Mucosa of stomach (tissue), 1 donor: ENCODE measurements around the gene TMEM151A.

Experiments used
- H3K27me3 ChIP-seq: one replicate; pipeline ENCODE4 v1.7.0; 2013; ENCODE audit warnings: mild to moderate bottlenecking, low read length; ENCODE audit not compliant: control insufficient read depth, insufficient read depth
- H3K36me3 ChIP-seq: one replicate; pipeline ENCODE4 v1.7.0; 2013; ENCODE audit warnings: low read length; ENCODE audit not compliant: control insufficient read depth, insufficient read depth
- H3K4me1 ChIP-seq: one replicate; pipeline ENCODE4 v1.7.0; 2013; ENCODE audit warnings: mild to moderate bottlenecking, low read length; ENCODE audit not compliant: control insufficient read depth, insufficient read depth
- H3K4me3 ChIP-seq: one replicate; pipeline ENCODE4 v1.7.0; 2013; ENCODE audit warnings: low read length
- H3K9ac ChIP-seq: one replicate; pipeline ENCODE4 v1.7.0; 2013; ENCODE audit warnings: mild to moderate bottlenecking, low read length, moderate library complexity
- H3K9me3 ChIP-seq: one replicate; pipeline ENCODE4 v1.7.0; 2013; ENCODE audit warnings: mild to moderate bottlenecking, low read length, moderate library complexity; ENCODE audit not compliant: control insufficient read depth
- donor health status: Pancreatic carcinoma.

The TMEM151A gene

GRCh38 chr11:66325263-66325671 is 33.6 kb downstream of the TMEM151A start:
- H3K9ac ChIP-seq: no peak overlapping the region
- H3K4me1 ChIP-seq: peaks cover 15% of the 10 kb centered on the region
- H3K9me3 ChIP-seq: no peaks in the 10 kb centered on the region
- no peaks in the 10 kb centered on the region for H3K27me3 ChIP-seq
- H3K36me3 ChIP-seq: no peaks in the 10 kb centered on the region
- H3K4me3 ChIP-seq: no peak overlapping the region

- no peaks in the 10 kb centered on the region for H3K27me3 ChIP-seq
- H3K9ac ChIP-seq: no peak overlapping the region
- no peaks in the 10 kb centered on the region for H3K36me3 ChIP-seq
- no peaks in the 10 kb centered on the region for H3K9me3 ChIP-seq
- H3K4me3 ChIP-seq: no peak overlapping the region
- peaks cover 15% of the 10 kb centered on the region for H3K4me1 ChIP-seq
Measured at GRCh38 chr11:66326261-66327111, 34.8 kb downstream of the TMEM151A start.

- no peak overlapping the region for H3K9ac ChIP-seq
- no peak overlapping the region for H3K4me3 ChIP-seq
- no peaks in the 10 kb centered on the region for H3K36me3 ChIP-seq
- H3K27me3 ChIP-seq: no peaks in the 10 kb centered on the region
- no peaks in the 10 kb centered on the region for H3K9me3 ChIP-seq
- peaks cover 15% of the 10 kb centered on the region for H3K4me1 ChIP-seq
Measured at GRCh38 chr11:66327171-66328030, 35.7 kb downstream of the TMEM151A start.

GRCh38 chr11:66328031-66328301 is 36.3 kb downstream of the TMEM151A start:
- no peak overlapping the region for H3K4me3 ChIP-seq
- no peak overlapping the region for H3K9ac ChIP-seq
- peaks cover 15% of the 10 kb centered on the region for H3K4me1 ChIP-seq
- no peaks in the 10 kb centered on the region for H3K27me3 ChIP-seq
- no peaks in the 10 kb centered on the region for H3K36me3 ChIP-seq
- H3K9me3 ChIP-seq: no peaks in the 10 kb centered on the region

GRCh38 chr11:66328302-66329144 is 36.8 kb downstream of the TMEM151A start:
- Histone ChIP-seq H3K9me3 (no peaks in the 10 kb centered on the region), H3K4me3 (no peak overlapping the region), H3K4me1 (peaks cover 15% of the 10 kb centered on the region), H3K9ac (peak overlapping the region; percentile 37), H3K36me3 (no peaks in the 10 kb centered on the region), H3K27me3 (no peaks in the 10 kb centered on the region)

GRCh38 chr11:66329165-66329673 is 37.5 kb downstream of the TMEM151A start:
- no peaks in the 10 kb centered on the region for H3K27me3 ChIP-seq
- H3K36me3 ChIP-seq: no peaks in the 10 kb centered on the region
- no peak overlapping the region for H3K9ac ChIP-seq
- H3K9me3 ChIP-seq: no peaks in the 10 kb centered on the region
- H3K4me1 ChIP-seq: peaks cover 15% of the 10 kb centered on the region
- no peak overlapping the region for H3K4me3 ChIP-seq

- H3K4me3 ChIP-seq: no peak overlapping the region
- H3K4me1 ChIP-seq: peaks cover 25% of the 10 kb centered on the region
- no peaks in the 10 kb centered on the region for H3K9me3 ChIP-seq
- H3K9ac ChIP-seq: no peak overlapping the region
- no peaks in the 10 kb centered on the region for H3K27me3 ChIP-seq
- H3K36me3 ChIP-seq: no peaks in the 10 kb centered on the region
Measured at GRCh38 chr11:66330931-66331330, 39.2 kb downstream of the TMEM151A start.

GRCh38 chr11:66331542-66332370 is 40.1 kb downstream of the TMEM151A start:
- no peak overlapping the region for H3K4me3 ChIP-seq
- no peaks in the 10 kb centered on the region for H3K9me3 ChIP-seq
- H3K36me3 ChIP-seq: no peaks in the 10 kb centered on the region
- H3K27me3 ChIP-seq: no peaks in the 10 kb centered on the region
- no peak overlapping the region for H3K9ac ChIP-seq
- peaks cover 32% of the 10 kb centered on the region for H3K4me1 ChIP-seq

- no peaks in the 10 kb centered on the region for H3K36me3 ChIP-seq
- H3K27me3 ChIP-seq: no peaks in the 10 kb centered on the region
- no peak overlapping the region for H3K9ac ChIP-seq
- H3K4me3 ChIP-seq: no peak overlapping the region
- H3K4me1 ChIP-seq: peaks cover 34% of the 10 kb centered on the region
- H3K9me3 ChIP-seq: no peaks in the 10 kb centered on the region
Measured at GRCh38 chr11:66332371-66333219, 40.9 kb downstream of the TMEM151A start.

- H3K9me3 ChIP-seq: no peaks in the 10 kb centered on the region
Measured at GRCh38 chr11:66333220-66333877, 41.7 kb downstream of the TMEM151A start.

More at GRCh38 chr11:66333220-66333877, 41.7 kb downstream of the TMEM151A start:
- H3K4me3 ChIP-seq: no peak overlapping the region
- no peak overlapping the region for H3K9ac ChIP-seq
- no peaks in the 10 kb centered on the region for H3K27me3 ChIP-seq
- H3K36me3 ChIP-seq: no peaks in the 10 kb centered on the region
- peaks cover 27% of the 10 kb centered on the region for H3K4me1 ChIP-seq
